ENCODE results near the gene KAT6B.
"Not testable (repeated sequence)": the region's sequence is repeated elsewhere in the genome, so short reads cannot be mapped to it uniquely, and the experiment has no call there.

GRCh38 chr10:75055896-75056406 is 229.6 kb downstream of the KAT6B start:
- not testable (repeated sequence) for TF ChIP-seq CTCF, POLR2AphosphoS5 (IDR thresholded peaks at IDR 0.05)
